ENCODE results near the gene MEIS2. TPM values are rescaled to one million over a fixed set of nuclear protein-coding genes. Genes with fewer than 3 reads are reported as not detected.
A peak's percentile ranks its signal among the peaks of the same experiment; 100 is the strongest.

Gene MEIS2
- total and polyA plus RNA-seq, 12 donors = 21.1 to 64.5 (median 48.5) TPM

DNA sequence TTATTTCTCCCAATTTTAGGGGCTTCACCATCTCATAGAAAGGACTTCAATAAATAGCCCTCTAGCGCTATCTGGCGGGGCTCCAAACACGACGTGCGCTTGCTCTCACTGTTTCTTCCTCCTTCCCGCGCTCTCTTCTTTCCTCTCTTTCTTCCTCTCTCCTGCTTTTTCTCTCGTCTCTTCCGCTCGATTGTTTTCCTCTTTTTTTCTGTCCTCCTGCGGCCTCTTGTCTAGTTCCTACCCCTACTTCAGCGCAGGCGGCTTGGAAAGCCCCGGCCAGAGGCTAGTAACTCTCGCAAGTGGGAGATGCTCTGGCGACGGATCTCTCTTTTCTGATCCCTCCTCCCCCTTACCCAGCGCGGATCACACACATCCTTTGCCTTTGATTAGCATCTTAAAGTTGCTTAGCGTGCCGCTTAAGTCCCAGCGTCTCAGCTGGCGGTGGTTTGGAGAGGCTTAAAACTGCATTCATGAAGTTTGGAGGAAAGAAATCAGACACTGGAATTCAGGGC is 6.2 kb upstream of the MEIS2 start:
- Histone ChIP-seq H3K27me3 (peaks cover 0 to 100% (median 58%) of the 10 kb centered on the region in 7 donors), H3K4me3 (peak overlapping the region in 9 of 10 donors; percentile 14 to 48 (median 42)), H3K36me3 (no peaks in the 10 kb centered on the region), H3K4me1 (peaks cover 0 to 25% (median 13%) of the 10 kb centered on the region in 9 donors), H3K9me3 (no peaks in the 10 kb centered on the region), H3K27ac (peak overlapping the region; percentile 7 to 97 (median 77))
- DNase-seq = peak; percentile 63 to 67
- intact Hi-C loops (cut with DNase I) = loop anchor here in 6 of 10 donors (2.0 to 10.0 kb wide), 9 partner anchors 219 to 1592 kb away; partner anchors contain the start of gene CDIN1 (in 2 of the 6)
- ATAC-seq = no peak
- TF ChIP-seq, protein P1, sequence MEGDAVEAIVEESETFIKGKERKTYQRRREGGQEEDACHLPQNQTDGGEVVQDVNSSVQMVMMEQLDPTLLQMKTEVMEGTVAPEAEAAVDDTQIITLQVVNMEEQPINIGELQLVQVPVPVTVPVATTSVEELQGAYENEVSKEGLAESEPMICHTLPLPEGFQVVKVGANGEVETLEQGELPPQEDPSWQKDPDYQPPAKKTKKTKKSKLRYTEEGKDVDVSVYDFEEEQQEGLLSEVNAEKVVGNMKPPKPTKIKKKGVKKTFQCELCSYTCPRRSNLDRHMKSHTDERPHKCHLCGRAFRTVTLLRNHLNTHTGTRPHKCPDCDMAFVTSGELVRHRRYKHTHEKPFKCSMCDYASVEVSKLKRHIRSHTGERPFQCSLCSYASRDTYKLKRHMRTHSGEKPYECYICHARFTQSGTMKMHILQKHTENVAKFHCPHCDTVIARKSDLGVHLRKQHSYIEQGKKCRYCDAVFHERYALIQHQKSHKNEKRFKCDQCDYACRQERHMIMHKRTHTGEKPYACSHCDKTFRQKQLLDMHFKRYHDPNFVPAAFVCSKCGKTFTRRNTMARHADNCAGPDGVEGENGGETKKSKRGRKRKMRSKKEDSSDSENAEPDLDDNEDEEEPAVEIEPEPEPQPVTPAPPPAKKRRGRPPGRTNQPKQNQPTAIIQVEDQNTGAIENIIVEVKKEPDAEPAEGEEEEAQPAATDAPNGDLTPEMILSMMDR (IDR thresholded peaks at IDR 0.05) = peak in 7 of 9 donors; percentile 5 to 55 (median 44)
- WGBS, 2 donors = 4 to 6% methylated on average over 23 of the region's 23 CpGs

DNA sequence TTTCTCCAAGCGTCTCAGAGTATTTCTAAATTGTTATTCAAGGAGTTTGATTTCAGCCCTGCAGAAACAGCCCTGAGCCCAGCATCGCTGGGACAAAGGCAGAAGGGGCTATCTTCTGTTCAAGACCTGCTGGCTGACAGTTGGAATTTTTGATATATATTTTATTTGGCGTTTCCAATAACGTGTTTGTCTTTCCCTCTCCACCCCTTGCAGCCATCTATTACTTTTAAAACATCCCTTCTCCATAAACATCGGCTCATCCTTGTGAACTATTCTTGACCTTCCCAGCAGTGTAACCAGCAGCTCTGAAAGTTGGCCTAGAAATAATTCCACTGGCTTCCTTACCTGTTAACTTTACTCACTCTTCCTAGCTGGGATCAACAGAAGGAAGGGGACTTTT is 5.5 kb upstream of the MEIS2 start:
- Histone ChIP-seq H3K9me3 (no peaks in the 10 kb centered on the region), H3K4me3 (peak overlapping the region in 1 of 10 donors; percentile 44), H3K4me1 (peaks cover 0 to 25% (median 13%) of the 10 kb centered on the region in 9 donors), H3K27ac (peak overlapping the region in 7 of 10 donors; percentile 3 to 97 (median 53)), H3K27me3 (peaks cover 0 to 100% (median 56%) of the 10 kb centered on the region in 7 donors), H3K36me3 (no peaks in the 10 kb centered on the region)
- no peak for DNase-seq
- intact Hi-C loops (cut with DNase I) = loop anchor here in 6 of 10 donors (2.0 to 10.0 kb wide), 9 partner anchors 219 to 1591 kb away; partner anchors contain the start of gene CDIN1 (in 2 of the 6)
- ATAC-seq = no peak
- WGBS, 2 donors = 34 to 44% methylated on average over 5 of the region's 5 CpGs
- TF ChIP-seq, protein P1 (IDR thresholded peaks at IDR 0.05) = no peak

DNA sequence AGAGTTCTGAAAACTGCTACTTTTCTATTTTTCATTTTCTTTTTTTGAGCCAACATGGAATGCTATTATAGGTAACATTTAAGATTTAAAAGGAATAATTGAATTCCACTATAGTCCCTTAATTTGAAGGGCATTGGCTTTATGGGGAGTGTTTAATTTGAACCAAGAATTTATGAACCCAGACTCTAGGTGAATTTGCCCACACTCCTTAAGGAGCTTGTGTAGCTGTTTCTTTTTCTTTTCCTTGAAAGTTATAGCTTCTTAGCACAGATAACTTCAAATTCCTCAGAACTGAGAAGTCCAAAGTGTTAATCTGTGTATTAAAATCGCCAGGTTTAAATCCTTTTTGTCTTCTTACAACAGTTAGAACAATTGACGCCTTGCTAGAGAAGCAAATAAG is 4.7 kb upstream of the MEIS2 start:
- WGBS, 2 donors = 53 to 68% methylated on average over 2 of the region's 2 CpGs
- peak overlapping the region in 2 of 10 donors; percentile 71 to 83 for H3K4me3 ChIP-seq
- H3K27ac ChIP-seq = peak overlapping the region in 5 of 10 donors; percentile 41 to 97 (median 95)
- H3K4me1 ChIP-seq = peaks cover 0 to 18% (median 10%) of the 10 kb centered on the region in 9 donors
- no peaks in the 10 kb centered on the region for H3K36me3 ChIP-seq
- no peak for DNase-seq
- H3K27me3 ChIP-seq = peaks cover 0 to 100% (median 48%) of the 10 kb centered on the region in 7 donors
- no peaks in the 10 kb centered on the region for H3K9me3 ChIP-seq
- ATAC-seq = no peak
- TF ChIP-seq, protein P1 (IDR thresholded peaks at IDR 0.05) = no peak
- intact Hi-C loops (cut with DNase I) = loop anchor here in 6 of 10 donors (5.0 to 10.0 kb wide), 8 partner anchors 218 to 1590 kb away; partner anchors contain the start of gene CDIN1 (in 2 of the 6)

DNA sequence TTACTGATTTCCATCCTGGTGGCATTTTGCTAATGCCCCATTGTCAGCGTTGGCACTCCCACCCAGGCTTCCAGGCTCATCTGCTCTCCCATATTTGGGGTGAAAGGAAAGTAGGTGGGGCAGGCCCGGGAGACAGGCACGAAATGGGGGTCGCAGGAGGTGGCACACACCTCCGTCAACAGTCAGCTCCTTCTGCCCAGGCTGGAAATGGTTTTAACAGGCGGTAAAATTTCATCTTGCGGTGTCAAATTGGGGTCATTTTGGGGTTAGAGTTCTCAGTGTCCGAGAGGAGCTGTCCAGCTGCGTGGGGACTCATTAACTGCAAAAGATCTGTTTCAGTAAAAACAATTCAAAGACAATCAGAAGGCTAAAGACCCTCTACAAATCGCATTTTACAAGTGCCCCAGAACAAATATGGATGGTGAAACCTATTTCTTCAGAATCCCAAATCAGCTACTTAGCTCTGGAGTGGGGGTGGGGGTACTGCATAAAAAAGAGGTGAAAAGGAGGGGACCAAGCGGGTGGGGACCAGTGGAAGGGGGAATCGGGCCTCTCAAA is 4.2 kb upstream of the MEIS2 start:
- Histone ChIP-seq H3K9me3 (no peaks in the 10 kb centered on the region), H3K27me3 (peaks cover 0 to 99% (median 43%) of the 10 kb centered on the region in 7 donors), H3K4me3 (peak overlapping the region in 6 of 10 donors; percentile 23 to 86 (median 80)), H3K36me3 (no peaks in the 10 kb centered on the region), H3K4me1 (peaks cover 0 to 18% (median 10%) of the 10 kb centered on the region in 9 donors), H3K27ac (peak overlapping the region in 9 of 10 donors; percentile 49 to 97 (median 95))
- intact Hi-C loops (cut with DNase I) = loop anchor here in 7 of 10 donors (5.0 to 10.0 kb wide), 8 partner anchors 47 to 1590 kb away; partner anchors contain the start of gene CDIN1 (in 2 of the 7)
- WGBS, 2 donors = 25 to 51% methylated on average over 12 of the region's 12 CpGs
- DNase-seq (no peak), ATAC-seq (no peak)
- TF ChIP-seq, protein P1 (IDR thresholded peaks at IDR 0.05) = no peak

Data from heart right ventricle (tissue), 16 donors.